ENCODE data around the gene GYPE.
"Not testable (repeated sequence)": the region's sequence is repeated elsewhere in the genome, so short reads cannot be mapped to it uniquely, and the experiment has no call there.

DNA sequence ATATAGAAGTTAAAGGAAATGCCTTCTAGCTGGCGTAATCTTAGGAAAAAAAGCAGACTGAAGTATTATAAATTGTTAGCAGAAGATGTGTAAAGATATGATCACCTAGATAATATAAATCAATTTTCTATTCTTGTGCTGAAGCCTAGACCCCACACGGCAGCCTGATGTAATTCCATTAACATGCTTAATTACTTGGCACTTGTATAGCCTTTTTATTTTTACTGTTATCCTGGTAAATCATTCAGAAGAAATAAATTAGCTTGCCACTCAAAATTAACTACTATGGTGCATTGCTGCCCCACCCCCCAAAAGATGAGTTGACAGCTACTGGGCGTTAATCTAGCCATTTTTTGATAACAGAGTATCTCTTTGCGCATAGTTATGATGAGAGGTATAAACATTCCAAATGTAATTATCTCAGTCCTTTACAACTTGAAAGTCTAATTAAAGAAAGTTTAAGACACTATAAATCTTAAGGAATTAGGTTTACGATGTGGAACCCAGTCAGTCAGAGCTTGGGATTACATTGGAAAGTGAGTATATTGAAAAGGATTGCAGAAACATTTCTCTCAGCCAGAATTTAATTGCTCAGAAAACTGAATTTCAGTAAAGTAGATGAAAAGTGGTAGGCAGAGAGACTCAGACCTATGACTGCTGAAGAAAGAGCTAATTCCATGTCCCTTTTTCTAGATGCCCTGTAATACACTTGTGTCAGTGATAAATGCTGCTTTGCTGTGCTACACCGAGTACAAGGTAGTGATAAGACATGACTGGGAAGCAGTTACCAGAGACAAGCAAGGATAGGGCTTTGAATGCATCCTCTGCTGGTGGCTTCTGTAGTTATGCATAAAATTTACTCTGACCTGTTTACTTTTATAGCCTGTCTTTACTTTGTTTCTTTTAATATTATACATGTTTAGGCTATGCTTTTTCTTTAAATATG is 47.7 kb downstream of the GYPE start:
- TF ChIP-seq POLR2AphosphoS5 (IDR thresholded peaks at IDR 0.05; ENCODE audit: low read depth); CTCF (IDR thresholded peaks at IDR 0.05; ENCODE audit: insufficient read depth, low read length); GABPA (IDR thresholded peaks at IDR 0.05; ENCODE audit: low read depth); SPI1 (IDR thresholded peaks at IDR 0.05; ENCODE audit: borderline replicate concordance, low read depth): not testable (repeated sequence)
- TF ChIP-seq, protein P1, sequence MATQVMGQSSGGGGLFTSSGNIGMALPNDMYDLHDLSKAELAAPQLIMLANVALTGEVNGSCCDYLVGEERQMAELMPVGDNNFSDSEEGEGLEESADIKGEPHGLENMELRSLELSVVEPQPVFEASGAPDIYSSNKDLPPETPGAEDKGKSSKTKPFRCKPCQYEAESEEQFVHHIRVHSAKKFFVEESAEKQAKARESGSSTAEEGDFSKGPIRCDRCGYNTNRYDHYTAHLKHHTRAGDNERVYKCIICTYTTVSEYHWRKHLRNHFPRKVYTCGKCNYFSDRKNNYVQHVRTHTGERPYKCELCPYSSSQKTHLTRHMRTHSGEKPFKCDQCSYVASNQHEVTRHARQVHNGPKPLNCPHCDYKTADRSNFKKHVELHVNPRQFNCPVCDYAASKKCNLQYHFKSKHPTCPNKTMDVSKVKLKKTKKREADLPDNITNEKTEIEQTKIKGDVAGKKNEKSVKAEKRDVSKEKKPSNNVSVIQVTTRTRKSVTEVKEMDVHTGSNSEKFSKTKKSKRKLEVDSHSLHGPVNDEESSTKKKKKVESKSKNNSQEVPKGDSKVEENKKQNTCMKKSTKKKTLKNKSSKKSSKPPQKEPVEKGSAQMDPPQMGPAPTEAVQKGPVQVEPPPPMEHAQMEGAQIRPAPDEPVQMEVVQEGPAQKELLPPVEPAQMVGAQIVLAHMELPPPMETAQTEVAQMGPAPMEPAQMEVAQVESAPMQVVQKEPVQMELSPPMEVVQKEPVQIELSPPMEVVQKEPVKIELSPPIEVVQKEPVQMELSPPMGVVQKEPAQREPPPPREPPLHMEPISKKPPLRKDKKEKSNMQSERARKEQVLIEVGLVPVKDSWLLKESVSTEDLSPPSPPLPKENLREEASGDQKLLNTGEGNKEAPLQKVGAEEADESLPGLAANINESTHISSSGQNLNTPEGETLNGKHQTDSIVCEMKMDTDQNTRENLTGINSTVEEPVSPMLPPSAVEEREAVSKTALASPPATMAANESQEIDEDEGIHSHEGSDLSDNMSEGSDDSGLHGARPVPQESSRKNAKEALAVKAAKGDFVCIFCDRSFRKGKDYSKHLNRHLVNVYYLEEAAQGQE (IDR thresholded peaks at IDR 0.05; ENCODE audit: insufficient replicate concordance, low read depth), result not testable (repeated sequence)
